Measurements from ENCODE around the gene TACO1. TPM values are rescaled to one million over a fixed set of nuclear protein-coding genes. Genes with fewer than 3 reads are reported as not detected.

The TACO1 gene
- total and polyA plus RNA-seq, 2 of the 4 experiments (the other 2 are of a cell fraction), result 6.5 to 28.8 TPM

GRCh38 chr17:63595132-63595531 is 5.6 kb upstream of the TACO1 start:
- Histone ChIP-seq H2BK120ac (ENCODE audit: low read depth, low read length) (no peak overlapping the region), H4K8ac (ENCODE audit: low read depth in 2 of 2, low read length in 2 of 2) (no peak overlapping the region), H4K91ac (ENCODE audit: insufficient read depth, low read depth, low read length) (no peak overlapping the region), H3K4me1 (ENCODE audit: control insufficient read depth, insufficient read depth, low read length) (peaks cover 2% of the 10 kb centered on the region), H4K20me1 (ENCODE audit: insufficient read depth, low read length) (no peaks in the 10 kb centered on the region), H3K36me3 (ENCODE audit: control insufficient read depth, insufficient read depth, low read length) (peaks cover 29% of the 10 kb centered on the region), H3K4ac (ENCODE audit: low read depth, low read length) (no peak overlapping the region), H2AK9ac (replicated peaks; ENCODE audit: low read depth, low read length, poor library complexity) (no peak overlapping the region), H3K23ac (ENCODE audit: low read depth, low read length) (no peak overlapping the region), H3K9ac (ENCODE audit: low read depth, low read length) (no peak overlapping the region), H3K4me2 (ENCODE audit: low read depth, low read length) (no peak overlapping the region), H3K18ac (ENCODE audit: low read depth, low read length) (no peak overlapping the region), H3K14ac (replicated peaks; ENCODE audit: low read depth, low read length) (no peak overlapping the region), H2BK5ac (ENCODE audit: low read depth, low read length, poor library complexity, severe bottlenecking) (no peak overlapping the region), H2BK15ac (ENCODE audit: low read depth, low read length) (no peak overlapping the region), H3K4me3 (ENCODE audit: insufficient read depth, low read depth, low read length) (no peak overlapping the region), H3K9me1 (ENCODE audit: insufficient read depth, low read length) (0 out of 2 replicates have a peak, but pooled peaks cover 3% of the 10 kb centered on the region), H2AFZ (replicated peaks; ENCODE audit: low read length, poor library complexity) (no peak overlapping the region), H2BK20ac (ENCODE audit: low read depth, low read length) (no peak overlapping the region), H3K56ac (ENCODE audit: extremely low read depth, insufficient read depth, low read length) (no peak overlapping the region), H3K27ac (ENCODE audit: insufficient read depth, low read length) (no peak overlapping the region), H3K79me1 (ENCODE audit: low read depth in 1 of 2, low read length in 2 of 2) (peaks cover 9 to 29% of the 10 kb centered on the region in 2 experiments; a peak in 3 of 4 replicates), H2AK5ac (ENCODE audit: low read depth, low read length) (no peak overlapping the region), H4K5ac (ENCODE audit: low read depth, low read length) (no peak overlapping the region), H3K9me3 (ENCODE audit: control insufficient read depth, insufficient read depth, low read length) (no peaks in the 10 kb centered on the region), H3K27me3 (ENCODE audit: control insufficient read depth, insufficient read depth, low read length) (no peaks in the 10 kb centered on the region)
- ChIA-PET POLR2A (ENCODE audit: unreplicated experiment) (no interaction called here), CTCF (no interaction called here)
- dilution Hi-C loops (cut with HindIII; ENCODE audit: low sequenced_read_pairs, unreplicated experiment), result no loop called here
- ATAC-seq (ENCODE audit: low read depth) (no peak), DNase-seq (no peak)
- no CpG with 5 or more reads among the region's 3 CpGs for WGBS, 2 experiments (ENCODE audit: extremely low coverage in 2 of 2, insufficient read length in 1 of 2)
- intact Hi-C loops (cut with micrococcal nuclease), result no loop called here
- no TSS peak for BruUV-seq (replicated peaks)
- in situ Hi-C loops (cut with MboI; ENCODE audit: low sequenced_read_pairs), result no loop called here
- TF ChIP-seq NFE2L2 (IDR thresholded peaks at IDR 0.05; ENCODE audit: low read depth, low read length) (no peak), MAZ (IDR thresholded peaks at IDR 0.05; ENCODE audit: borderline replicate concordance, low read depth, low read length) (no peak), MXI1 (IDR thresholded peaks at IDR 0.05; ENCODE audit: borderline replicate concordance, low read depth, low read length) (no peak), CTCF (conservative IDR thresholded peaks at IDR 0.05; ENCODE audit: low read depth, low read length) (no peak), RFX5 (IDR thresholded peaks at IDR 0.05; ENCODE audit: low read depth, low read length) (no peak), SMC3 (IDR thresholded peaks at IDR 0.05; ENCODE audit: low read depth, low read length) (no peak), CEBPB (IDR thresholded peaks at IDR 0.05; ENCODE audit: low read depth, low read length) (no peak), ELK1 (IDR thresholded peaks at IDR 0.05; ENCODE audit: borderline replicate concordance, low read depth, low read length) (no peak), MAFK (IDR thresholded peaks at IDR 0.05; ENCODE audit: low read depth, low read length) (no peak), POLR2A (IDR thresholded peaks at IDR 0.05; ENCODE audit: low read depth, low read length) (no peak), RCOR1 (IDR thresholded peaks at IDR 0.05; ENCODE audit: insufficient replicate concordance, low read length) (no peak), RAD21 (IDR thresholded peaks at IDR 0.05; ENCODE audit: low read length) (no peak), FOS (IDR thresholded peaks at IDR 0.05; ENCODE audit: low read depth, low read length) (no peak), CHD1 (IDR thresholded peaks at IDR 0.05; ENCODE audit: low read depth, low read length) (no peak), BHLHE40 (IDR thresholded peaks at IDR 0.05; ENCODE audit: low read depth, low read length) (no peak), USF2 (IDR thresholded peaks at IDR 0.05; ENCODE audit: low read depth, low read length) (no peak)
